ENCODE results near the gene PDCD1. TPM values are rescaled to one million over a fixed set of nuclear protein-coding genes. Genes with fewer than 3 reads are reported as not detected.

Gene PDCD1
- total RNA-seq, 1 donor, result not detected

- Histone ChIP-seq H3K27ac (ENCODE audit: low read depth, low read length) (no peak overlapping the region), H3K4me1 (ENCODE audit: insufficient read depth, low read length) (no peaks in the 10 kb centered on the region), H3K9me3 (ENCODE audit: low read depth, low read length) (no peaks in the 10 kb centered on the region), H3K4me3 (ENCODE audit: insufficient read depth, low read length) (no peak overlapping the region), H3K36me3 (ENCODE audit: insufficient read depth, low read length) (no peaks in the 10 kb centered on the region), H3K27me3 (ENCODE audit: insufficient read depth, low read length) (no peaks in the 10 kb centered on the region), H3K79me2 (ENCODE audit: insufficient read depth, low read length) (no peaks in the 10 kb centered on the region), H4K20me1 (ENCODE audit: insufficient read depth, low read length) (no peaks in the 10 kb centered on the region), H3K4me2 (ENCODE audit: insufficient read depth, low read length) (no peak overlapping the region), H2AFZ (ENCODE audit: low read length) (no peak overlapping the region)
- peak; percentile 86 for DNase-seq (ENCODE audit: insufficient read length, low spot score, missing footprints)
- no peak for TF ChIP-seq CTCF (IDR thresholded peaks at IDR 0.05; ENCODE audit: extremely low read depth, low read depth, low read length)
These were observed 46.6 kb downstream of the PDCD1 start for GRCh38 chr2:241811952-241812729.

- TF ChIP-seq CTCF (IDR thresholded peaks at IDR 0.05; ENCODE audit: extremely low read depth, low read depth, low read length), result no peak
- DNase-seq (ENCODE audit: insufficient read length, low spot score, missing footprints), result peak; percentile 85
- no peak overlapping the region for H2AFZ ChIP-seq (ENCODE audit: low read length)
- no peak overlapping the region for H3K27ac ChIP-seq (ENCODE audit: low read depth, low read length)
- no peak overlapping the region for H3K4me3 ChIP-seq (ENCODE audit: insufficient read depth, low read length)
- no peaks in the 10 kb centered on the region for H3K9me3 ChIP-seq (ENCODE audit: low read depth, low read length)
- no peaks in the 10 kb centered on the region for H3K79me2 ChIP-seq (ENCODE audit: insufficient read depth, low read length)
- H4K20me1 ChIP-seq (ENCODE audit: insufficient read depth, low read length), result no peaks in the 10 kb centered on the region
- no peaks in the 10 kb centered on the region for H3K4me1 ChIP-seq (ENCODE audit: insufficient read depth, low read length)
- no peaks in the 10 kb centered on the region for H3K27me3 ChIP-seq (ENCODE audit: insufficient read depth, low read length)
- no peak overlapping the region for H3K4me2 ChIP-seq (ENCODE audit: insufficient read depth, low read length)
- H3K36me3 ChIP-seq (ENCODE audit: insufficient read depth, low read length), result no peaks in the 10 kb centered on the region
These were observed 47.3 kb downstream of the PDCD1 start for GRCh38 chr2:241811201-241811951.

GRCh38 chr2:241810307-241811200, 48.1 kb downstream of the PDCD1 start:
- H2AFZ ChIP-seq (ENCODE audit: low read length), result no peak overlapping the region

More at GRCh38 chr2:241810307-241811200, 48.1 kb downstream of the PDCD1 start:
- peak; percentile 81 for DNase-seq (ENCODE audit: insufficient read length, low spot score, missing footprints)
- H3K4me1 ChIP-seq (ENCODE audit: insufficient read depth, low read length), result no peaks in the 10 kb centered on the region
- no peaks in the 10 kb centered on the region for H3K27me3 ChIP-seq (ENCODE audit: insufficient read depth, low read length)
- no peak overlapping the region for H3K4me2 ChIP-seq (ENCODE audit: insufficient read depth, low read length)
- H3K4me3 ChIP-seq (ENCODE audit: insufficient read depth, low read length), result no peak overlapping the region
- no peak for TF ChIP-seq CTCF (IDR thresholded peaks at IDR 0.05; ENCODE audit: extremely low read depth, low read depth, low read length)
- no peaks in the 10 kb centered on the region for H3K79me2 ChIP-seq (ENCODE audit: insufficient read depth, low read length)
- H3K9me3 ChIP-seq (ENCODE audit: low read depth, low read length), result no peaks in the 10 kb centered on the region
- H3K27ac ChIP-seq (ENCODE audit: low read depth, low read length), result no peak overlapping the region
- H3K36me3 ChIP-seq (ENCODE audit: insufficient read depth, low read length), result no peaks in the 10 kb centered on the region
- no peaks in the 10 kb centered on the region for H4K20me1 ChIP-seq (ENCODE audit: insufficient read depth, low read length)
